Activated CD4-positive, alpha-beta memory T cell treated with anti-CD3 and anti-CD28 coated beads, Interleukin-2, amount 10 ng/mL, durations not matched to agents 7 days and 5 days (primary cell): ENCODE data around the gene PDZK1. TPM values are rescaled to one million over a fixed set of nuclear protein-coding genes. Genes with fewer than 3 reads are reported as not detected.
A peak's percentile ranks its signal among the peaks of the same experiment; 100 is the strongest.
"Not testable (repeated sequence)": the region's sequence is repeated elsewhere in the genome, so short reads cannot be mapped to it uniquely, and the experiment has no call there.

Experiments
- CTCF ChIA-PET: fragments of 350-600 bp; sonication (Branson Sonifier 250); formaldehyde crosslinking; loops from one replicate; lab custom pipeline; 2021; ENCODE audit warnings: antibody characterized with exemption, inconsistent platforms; lab: Charles Lee
- POLR2A ChIA-PET: fragments of 350-600 bp; sonication (Branson Sonifier 250); formaldehyde crosslinking; loops from one replicate; lab custom pipeline; 2021; ENCODE audit warnings: antibody characterized with exemption; lab: Charles Lee
- DNase-seq: peaks from one replicate; pipeline ENCODE4 v3.0.0-alpha.2; 2020
- H3K27ac Mint-ChIP-seq: one replicate; pipeline ENCODE4 v1.8.0; 2021; ENCODE audit warnings: mild to moderate bottlenecking, mixed read lengths
- H3K27me3 Mint-ChIP-seq: one replicate; pipeline ENCODE4 v1.8.0; 2021; ENCODE audit warnings: mixed read lengths
- H3K36me3 Mint-ChIP-seq: one replicate; pipeline ENCODE4 v1.8.0; 2021; ENCODE audit warnings: low read depth, mixed read lengths
- H3K4me1 Mint-ChIP-seq: one replicate; pipeline ENCODE4 v1.8.0; 2021; ENCODE audit warnings: mixed read lengths
- H3K4me3 Mint-ChIP-seq: one replicate; pipeline ENCODE4 v1.8.0; 2021; ENCODE audit warnings: mild to moderate bottlenecking, mixed read lengths
- H3K9me3 Mint-ChIP-seq: one replicate; pipeline ENCODE4 v1.8.0; 2021; ENCODE audit warnings: mixed read lengths
- total RNA-seq, 2 experiments: library from RNA; stranded (reverse); gene quantifications; one replicate each; pipeline ENCODE4 v1.2.3, GENCODE V29; 2021

Gene PDZK1
- total RNA-seq, 2 experiments from 2014 or later = 0.60 TPM; not detected in 1

DNA sequence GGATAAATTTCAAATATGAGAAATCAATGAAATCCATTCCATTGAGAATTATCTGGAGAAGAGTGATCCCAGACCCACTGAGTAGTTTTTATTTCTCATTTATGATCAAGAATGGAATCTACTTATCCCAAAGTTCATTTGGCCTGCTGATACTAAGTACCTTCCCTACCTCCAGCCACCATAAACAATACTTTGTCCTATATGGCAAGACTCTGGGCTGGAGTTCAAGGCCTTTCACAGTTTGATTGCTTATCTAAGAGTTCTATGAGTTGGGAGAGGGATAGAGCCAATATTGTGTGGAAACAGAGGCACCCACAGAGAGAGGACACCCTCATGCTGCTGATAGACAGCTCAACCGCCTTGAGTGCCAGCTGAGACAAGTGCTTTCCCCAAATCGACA is 5.1 kb downstream of the PDZK1 start:
- no peak overlapping the region for H3K4me3 Mint-ChIP-seq
- ChIA-PET CTCF (no interaction called here), POLR2A (no interaction called here)
- no peak for DNase-seq
- peaks cover 20% of the 10 kb centered on the region for H3K27me3 Mint-ChIP-seq
- no peaks in the 10 kb centered on the region for H3K9me3 Mint-ChIP-seq
- H3K4me1 Mint-ChIP-seq = no peaks in the 10 kb centered on the region
- no peaks in the 10 kb centered on the region for H3K36me3 Mint-ChIP-seq
- no peak overlapping the region for H3K27ac Mint-ChIP-seq

DNA sequence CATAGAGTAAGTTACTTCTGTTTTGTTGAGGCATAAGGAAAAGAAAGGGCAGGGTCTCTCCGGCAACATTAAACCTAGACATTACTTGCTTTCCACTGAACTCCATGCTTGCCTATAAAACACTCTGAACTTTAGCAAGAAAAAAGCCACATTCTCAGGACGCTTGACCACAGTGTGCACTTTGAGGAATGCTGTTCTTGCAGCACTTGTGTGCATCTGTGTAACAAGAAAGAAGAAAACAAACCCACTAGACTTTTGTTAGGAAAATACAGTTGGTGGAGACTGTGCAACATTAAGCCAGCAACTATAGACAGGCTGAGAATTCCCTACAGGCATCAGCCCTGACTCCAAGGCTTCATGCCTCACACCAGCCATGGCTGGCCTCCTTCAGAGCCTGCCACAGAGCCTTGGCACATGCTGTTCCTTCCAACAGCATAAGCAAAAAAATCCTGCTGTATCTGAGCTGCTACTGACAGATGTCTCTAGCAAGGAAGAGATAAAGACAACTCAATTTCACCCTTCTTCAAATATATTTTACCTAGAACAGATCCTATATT is 5.8 kb downstream of the PDZK1 start:
- POLR2A ChIA-PET = no interaction called here

DNA sequence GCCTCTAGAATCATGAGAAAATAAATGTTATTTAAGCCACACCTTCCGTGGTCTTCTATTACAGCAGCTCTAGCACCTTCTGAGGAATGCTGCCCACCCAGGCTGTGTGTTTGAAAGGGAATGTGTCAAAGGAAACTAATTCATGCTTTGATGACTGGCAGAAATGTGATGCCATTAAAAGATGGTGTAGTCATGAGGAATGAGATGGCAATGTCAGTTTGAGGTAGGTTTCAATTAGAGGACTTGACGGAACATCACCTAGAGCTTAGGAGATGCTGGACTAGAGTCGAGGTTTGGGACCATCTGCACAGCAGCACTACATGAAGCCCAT is 10.6 kb downstream of the PDZK1 start:
- Mint-ChIP-seq H3K27ac (no peak overlapping the region), H3K4me3 (no peak overlapping the region), H3K9me3 (no peaks in the 10 kb centered on the region), H3K36me3 (no peaks in the 10 kb centered on the region), H3K4me1 (peaks cover 5% of the 10 kb centered on the region), H3K27me3 (peaks cover 11% of the 10 kb centered on the region)
- CTCF ChIA-PET = no interaction called here
- DNase-seq = no peak
- POLR2A ChIA-PET = no interaction called here

More for the DNA sequence above, 5.8 kb downstream of the PDZK1 start:
- no peaks in the 10 kb centered on the region for H3K36me3 Mint-ChIP-seq
- no peak for DNase-seq
- H3K4me3 Mint-ChIP-seq = no peak overlapping the region
- H3K4me1 Mint-ChIP-seq = no peaks in the 10 kb centered on the region
- peaks cover 20% of the 10 kb centered on the region for H3K27me3 Mint-ChIP-seq
- CTCF ChIA-PET = no interaction called here
- no peak overlapping the region for H3K27ac Mint-ChIP-seq
- H3K9me3 Mint-ChIP-seq = no peaks in the 10 kb centered on the region

DNA sequence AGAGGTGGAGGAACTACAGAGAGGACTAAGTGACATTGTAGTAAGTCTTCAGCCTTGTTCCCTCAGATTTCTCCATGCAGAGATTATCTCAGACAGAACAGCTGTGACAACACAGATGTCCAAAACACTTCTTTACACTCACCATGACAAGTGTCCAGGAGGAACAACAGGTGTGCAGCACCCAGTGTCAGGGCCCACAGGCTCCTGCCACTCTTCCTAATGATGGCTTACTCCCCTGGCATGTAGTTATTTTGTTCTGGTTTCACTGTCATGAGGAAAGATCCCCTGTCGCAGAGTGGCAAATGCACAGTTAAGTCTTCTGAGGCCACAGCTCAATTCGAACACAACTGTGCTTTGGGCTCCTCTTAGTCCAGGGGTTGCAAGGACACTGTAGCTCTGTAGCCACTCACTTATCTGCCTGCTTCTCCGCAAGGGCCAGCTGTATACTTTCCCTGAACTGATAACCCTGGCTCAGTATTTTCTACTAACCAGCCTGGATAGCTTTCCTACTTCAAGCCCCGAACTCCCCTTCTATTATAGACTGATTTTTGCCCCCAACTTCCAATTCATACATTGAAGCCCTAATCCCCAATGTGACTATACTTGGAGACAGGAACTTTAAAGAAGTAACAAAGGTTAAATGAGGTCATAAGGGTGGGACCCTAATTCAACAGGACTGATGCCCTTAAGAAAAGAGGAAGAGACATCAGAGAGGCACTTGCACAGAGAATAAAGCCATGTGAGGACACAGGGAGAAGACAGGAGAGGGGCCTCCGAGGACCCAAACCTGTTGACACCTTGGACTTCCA is 11.1 kb downstream of the PDZK1 start:
- POLR2A ChIA-PET = no interaction called here
- H3K27ac Mint-ChIP-seq = no peak overlapping the region
- no peaks in the 10 kb centered on the region for H3K36me3 Mint-ChIP-seq
- CTCF ChIA-PET = no interaction called here
- no peak overlapping the region for H3K4me3 Mint-ChIP-seq
- no peak for DNase-seq
- H3K27me3 Mint-ChIP-seq = peaks cover 11% of the 10 kb centered on the region
- peaks cover 9% of the 10 kb centered on the region for H3K4me1 Mint-ChIP-seq
- H3K9me3 Mint-ChIP-seq = no peaks in the 10 kb centered on the region

- Mint-ChIP-seq H3K9me3 (no peaks in the 10 kb centered on the region), H3K27ac (no peak overlapping the region), H3K36me3 (no peaks in the 10 kb centered on the region), H3K27me3 (peaks cover 1% of the 10 kb centered on the region), H3K4me1 (peaks cover 34% of the 10 kb centered on the region), H3K4me3 (no peak overlapping the region)
- no peak for DNase-seq
- POLR2A ChIA-PET = no interaction called here
- CTCF ChIA-PET = no interaction called here
Measured at GRCh38 chr1:145692785-145693443, 14.3 kb downstream of the PDZK1 start.

DNA sequence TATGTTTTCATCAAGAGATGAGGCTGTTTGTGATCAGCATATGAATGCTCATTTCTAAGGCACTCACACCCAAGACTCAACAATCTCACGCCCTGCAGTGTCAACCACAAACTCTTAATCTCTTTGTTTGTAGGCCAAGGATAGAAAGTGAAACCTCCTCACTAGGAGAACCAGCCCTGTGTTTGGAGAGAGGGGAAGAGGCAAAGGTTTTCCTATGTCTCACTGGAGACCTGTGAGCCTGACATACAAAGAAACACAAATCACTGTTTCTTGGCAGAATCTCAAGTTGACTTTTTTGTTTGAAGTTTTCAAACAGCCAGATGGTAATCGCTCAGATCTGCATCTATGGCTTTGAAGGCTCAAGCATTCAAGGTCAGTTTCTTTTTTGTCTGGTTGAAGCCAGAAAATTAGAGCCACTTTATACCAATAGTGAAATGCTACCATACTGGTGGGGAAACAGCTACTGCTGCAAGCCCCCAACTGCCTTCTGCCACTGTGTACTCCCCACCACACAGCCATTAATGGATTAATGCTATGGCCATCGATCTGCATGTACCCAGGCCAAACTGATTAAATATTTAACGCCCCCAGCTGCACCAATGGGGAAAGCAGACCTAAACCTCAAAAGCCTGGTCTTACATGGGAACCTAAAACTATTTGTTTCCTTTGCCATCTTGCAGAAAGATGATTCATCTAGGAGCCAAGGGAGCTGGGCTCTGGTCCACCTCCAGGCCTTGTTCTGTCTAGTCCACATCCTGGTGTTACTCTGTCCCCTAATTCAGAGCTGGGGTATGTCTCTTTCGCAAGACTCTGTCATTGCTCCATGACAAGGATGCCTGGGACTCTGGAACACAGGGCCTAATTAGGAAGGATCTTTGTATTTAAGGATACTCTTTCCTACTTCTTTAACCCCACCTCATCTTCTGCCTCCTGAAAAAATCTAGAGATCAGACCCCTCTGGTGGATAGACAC is 16.3 kb downstream of the PDZK1 start:
- H3K4me3 Mint-ChIP-seq = peak overlapping the region; percentile 22
- DNase-seq = peak; percentile 66

GRCh38 chr1:145689922-145690321 is 17.2 kb downstream of the PDZK1 start:
- Mint-ChIP-seq H3K4me3 (peak overlapping the region; percentile 12), H3K36me3 (no peaks in the 10 kb centered on the region), H3K27me3 (no peaks in the 10 kb centered on the region), H3K4me1 (peaks cover 34% of the 10 kb centered on the region), H3K9me3 (no peaks in the 10 kb centered on the region), H3K27ac (peak overlapping the region; percentile 80)
- CTCF ChIA-PET = interaction anchor here (1.6 kb wide), 1 partner anchor 30 kb away, joined by 3 read pairs; no protein-coding TSS in a partner anchor
- no peak for DNase-seq
- POLR2A ChIA-PET = no interaction called here

More for the DNA sequence above, 16.3 kb downstream of the PDZK1 start:
- Mint-ChIP-seq H3K27me3 (no peaks in the 10 kb centered on the region), H3K9me3 (no peaks in the 10 kb centered on the region), H3K36me3 (no peaks in the 10 kb centered on the region), H3K4me1 (peaks cover 34% of the 10 kb centered on the region), H3K27ac (peak overlapping the region; percentile 80)
- ChIA-PET CTCF (interaction anchor here (1.0 to 1.6 kb wide), 3 partner anchors 9 to 30 kb away, joined by 3 read pairs; no protein-coding TSS in a partner anchor), POLR2A (interaction anchor here (1.0 to 1.8 kb wide), 3 partner anchors 8 to 47 kb away, joined by 3 to 7 read pairs (median 4); no protein-coding TSS in a partner anchor)

- ChIA-PET POLR2A (no interaction called here), CTCF (interaction anchor here (1.6 kb wide), 1 partner anchor 31 kb away, joined by 3 read pairs; no protein-coding TSS in a partner anchor)
- no peaks in the 10 kb centered on the region for H3K27me3 Mint-ChIP-seq
- no peak for DNase-seq
- H3K27ac Mint-ChIP-seq = no peak overlapping the region
- H3K36me3 Mint-ChIP-seq = no peaks in the 10 kb centered on the region
- no peak overlapping the region for H3K4me3 Mint-ChIP-seq
- peaks cover 34% of the 10 kb centered on the region for H3K4me1 Mint-ChIP-seq
- no peaks in the 10 kb centered on the region for H3K9me3 Mint-ChIP-seq
Measured at GRCh38 chr1:145688924-145689323, 18.2 kb downstream of the PDZK1 start.

DNA sequence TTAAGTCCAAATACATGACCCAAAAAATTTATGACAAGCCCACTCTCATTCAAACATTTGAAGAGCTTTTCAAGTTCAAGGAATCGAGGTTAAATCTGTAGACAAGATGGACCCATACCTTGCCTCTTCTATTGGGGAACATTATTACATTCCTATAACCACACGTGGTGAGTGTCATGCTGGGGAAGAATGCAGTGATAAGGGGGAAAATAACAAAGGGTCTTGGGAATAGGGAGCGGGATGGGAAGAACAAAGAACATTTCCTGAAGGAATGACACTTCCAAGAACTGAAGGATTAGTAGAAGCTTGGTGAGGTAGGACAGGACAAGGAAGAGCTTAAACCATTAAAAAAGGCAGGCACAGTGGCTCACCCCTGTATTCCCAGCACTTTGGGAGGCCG is 18.8 kb downstream of the PDZK1 start:
- H3K9me3 Mint-ChIP-seq = no peaks in the 10 kb centered on the region
- DNase-seq = no peak
- H3K36me3 Mint-ChIP-seq = no peaks in the 10 kb centered on the region
- CTCF ChIA-PET = no interaction called here
- POLR2A ChIA-PET = no interaction called here
- no peaks in the 10 kb centered on the region for H3K27me3 Mint-ChIP-seq
- peaks cover 34% of the 10 kb centered on the region for H3K4me1 Mint-ChIP-seq
- H3K4me3 Mint-ChIP-seq = no peak overlapping the region
- no peak overlapping the region for H3K27ac Mint-ChIP-seq

- CTCF ChIA-PET, H3K9me3 Mint-ChIP-seq, H3K27ac Mint-ChIP-seq, H3K4me3 Mint-ChIP-seq, H3K36me3 Mint-ChIP-seq, POLR2A ChIA-PET, H3K27me3 Mint-ChIP-seq, DNase-seq: not testable (repeated sequence)
- peaks cover 25% of the 10 kb centered on the region for H3K4me1 Mint-ChIP-seq
Measured at GRCh38 chr1:145686078-145686477, 21.1 kb downstream of the PDZK1 start.

DNA sequence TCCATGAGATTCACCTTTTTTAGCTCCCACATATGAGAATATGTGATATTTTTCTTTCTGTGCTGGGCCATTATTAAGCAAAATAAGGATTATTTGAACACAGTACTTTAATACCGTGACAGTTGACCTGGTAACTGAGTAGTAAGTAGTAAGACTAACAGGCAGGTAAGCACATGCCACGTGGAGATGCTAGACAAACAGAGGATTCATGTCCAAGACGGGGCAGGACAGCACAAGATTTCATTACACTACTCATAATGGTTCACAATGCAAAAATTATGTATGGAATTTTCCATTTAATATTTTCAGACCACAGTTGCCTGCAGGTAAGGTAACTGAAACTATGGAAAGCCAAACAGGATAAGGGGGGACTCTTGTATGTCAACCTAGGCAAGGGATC is 22.3 kb downstream of the PDZK1 start:
- H3K9me3 Mint-ChIP-seq, DNase-seq, CTCF ChIA-PET, POLR2A ChIA-PET, H3K36me3 Mint-ChIP-seq, H3K4me3 Mint-ChIP-seq, H3K27ac Mint-ChIP-seq, H3K27me3 Mint-ChIP-seq: not testable (repeated sequence)
- peaks cover 13% of the 10 kb centered on the region for H3K4me1 Mint-ChIP-seq

- H3K36me3 Mint-ChIP-seq = peaks cover 14% of the 10 kb centered on the region
- H3K4me3 Mint-ChIP-seq, CTCF ChIA-PET: not testable (repeated sequence)
Measured at GRCh38 chr1:145673217-145673616, 34.0 kb downstream of the PDZK1 start.

More at GRCh38 chr1:145673217-145673616, 34.0 kb downstream of the PDZK1 start:
- H3K9me3 Mint-ChIP-seq, H3K27ac Mint-ChIP-seq, POLR2A ChIA-PET, H3K27me3 Mint-ChIP-seq, DNase-seq: not testable (repeated sequence)
- H3K4me1 Mint-ChIP-seq = peaks cover 17% of the 10 kb centered on the region
